H1 (cell line): Measurements from ENCODE around the gene SLC9A2. TPM values are rescaled to one million over a fixed set of nuclear protein-coding genes. Genes with fewer than 3 reads are reported as not detected.

Experiments
- CTCF ChIA-PET: fragments of 300-600 bp; sonication (Branson Sonifier 250); formaldehyde crosslinking; loops from one replicate; lab custom pipeline; 2021; ENCODE audit not compliant: partially characterized antibody; lab: Charles Lee
- POLR2A ChIA-PET: fragments of 300-600 bp; sonication (Branson Sonifier 250); formaldehyde crosslinking; loops from one replicate; lab custom pipeline; 2021; ENCODE audit warnings: inconsistent platforms; ENCODE audit not compliant: partially characterized antibody; lab: Charles Lee
- DNase-seq, 2 experiments: peaks; one replicate each; pipeline versions ENCODE4 v3.0.0 to v3.0.0-alpha.2; 2010 to 2022; ENCODE audit warnings: low spot score in 2 of 2, low read depth in 1 of 2, mixed read lengths in 1 of 2
- FAIRE-seq: peaks from 2 replicates; lab custom pipeline; 2011; peaks lifted over from hg19 to GRCh38; lab: Jason Lieb, UNC
- H2AFZ ChIP-seq: 2 replicates; pipeline ENCODE4 v1.8.1; 2012; ENCODE audit warnings: low read length, inconsistent platforms
- H2AK5ac ChIP-seq: 2 replicates; pipeline ENCODE4 v1.6.1; 2013; ENCODE audit warnings: low read depth, low read length
- H2BK120ac ChIP-seq: replicated peaks from 2 replicates; pipeline ENCODE3; 2013; ENCODE audit warnings: low read depth, low read length, inconsistent platforms
- H2BK12ac ChIP-seq: 2 replicates; pipeline ENCODE4 v1.6.1; 2013; ENCODE audit warnings: low read depth, low read length
- H2BK15ac ChIP-seq: 2 replicates; pipeline ENCODE4 v1.6.1; 2013; ENCODE audit warnings: low read length
- H2BK20ac ChIP-seq: 2 replicates; pipeline ENCODE4 v1.6.1; 2013; ENCODE audit warnings: low read length
- H2BK5ac ChIP-seq: 2 replicates; pipeline ENCODE4 v1.6.1; 2013; ENCODE audit warnings: low read depth, low read length
- H3K14ac ChIP-seq: 2 replicates; pipeline ENCODE4 v1.6.1; 2013; ENCODE audit warnings: inconsistent platforms; ENCODE audit not compliant: insufficient read length
- H3K18ac ChIP-seq: 2 replicates; pipeline ENCODE4 v1.6.1; 2013; ENCODE audit warnings: low read length; ENCODE audit errors: extremely low read depth
- H3K23ac ChIP-seq: 2 replicates; pipeline ENCODE4 v1.6.1; 2013; ENCODE audit warnings: inconsistent platforms; ENCODE audit not compliant: insufficient read length
- H3K23me2 ChIP-seq: 2 replicates; pipeline ENCODE4 v1.6.1; 2013; ENCODE audit warnings: low read depth, low read length
- H3K27ac ChIP-seq: 2 replicates; pipeline ENCODE4 v1.6.1; 2011; ENCODE audit warnings: low read depth, low read length, inconsistent platforms
- H3K27me3 ChIP-seq, 4 experiments: replicated peaks in 1 of 4; 1 replicate in 1 of 4; 2 replicates in 3 of 4; pipeline versions ENCODE4 v1.6.1 to v1.8.1; 2011 to 2013; ENCODE audit warnings: low read length in 3 of 4, mild to moderate bottlenecking in 3 of 4, inconsistent platforms in 2 of 4, mixed read lengths in 2 of 4, moderate library complexity in 1 of 4; ENCODE audit not compliant: control insufficient read depth in 3 of 4, insufficient read depth in 3 of 4; ENCODE audit errors: extremely low read depth in 1 of 4
- H3K36me3 ChIP-seq, 4 experiments: 2 replicates each; pipeline versions ENCODE4 v1.6.1 to v1.8.1; 2011 to 2013; ENCODE audit warnings: mild to moderate bottlenecking in 4 of 4, low read length in 3 of 4, moderate library complexity in 2 of 4, control low read depth in 1 of 4, inconsistent platforms in 1 of 4; ENCODE audit not compliant: insufficient read depth in 4 of 4, control insufficient read depth in 2 of 4
- H3K4ac ChIP-seq: replicated peaks from 2 replicates; pipeline ENCODE3; 2013; ENCODE audit warnings: low read length, low read depth, mixed read lengths, inconsistent platforms; ENCODE audit not compliant: insufficient read length
- H3K4me1 ChIP-seq, 4 experiments: replicated peaks in 1 of 4; 1 replicate in 1 of 4; 2 replicates in 3 of 4; pipeline versions ENCODE4 v1.6.1 to v1.8.1; 2011 to 2013; ENCODE audit warnings: low read length in 3 of 4, inconsistent platforms in 2 of 4, mixed read lengths in 1 of 4; ENCODE audit not compliant: insufficient read depth in 4 of 4, control insufficient read depth in 3 of 4
- H3K4me2 ChIP-seq, 2 experiments: 2 replicates each; pipeline versions ENCODE4 v1.6.1 to v1.8.1; 2011 to 2013; ENCODE audit warnings: low read depth in 2 of 2, low read length in 2 of 2, control low read depth in 1 of 2, inconsistent platforms in 1 of 2, mild to moderate bottlenecking in 1 of 2; ENCODE audit not compliant: insufficient read depth in 1 of 2
- H3K4me3 ChIP-seq, 4 experiments: fragments of 200-600, 300-600 bp in 1 of 4; sonication (generic), shearing (Covaris generic), sonication (Bioruptor Twin) in 1 of 4; 2 replicates each; pipeline versions ENCODE4 v1.5.1 to v1.8.1; 2011 to 2016; ENCODE audit warnings: low read length in 4 of 4, low read depth in 3 of 4, control low read depth in 2 of 4, inconsistent platforms in 2 of 4, mild to moderate bottlenecking in 2 of 4, mixed read lengths in 1 of 4, moderate library complexity in 1 of 4; ENCODE audit not compliant: insufficient read depth in 2 of 4; ENCODE audit errors: extremely low read depth in 1 of 4
- H3K56ac ChIP-seq: replicated peaks from 2 replicates; pipeline ENCODE3; 2013; ENCODE audit warnings: low read depth, mild to moderate bottlenecking, mixed read lengths, low read length, inconsistent platforms; ENCODE audit not compliant: insufficient read length
- H3K79me1 ChIP-seq: 2 replicates; pipeline ENCODE4 v1.6.1; 2013; ENCODE audit warnings: low read depth, low read length, control low read depth
- H3K79me2 ChIP-seq, 2 experiments: 2 replicates each; pipeline versions ENCODE4 v1.6.1 to v1.8.1; 2012 to 2013; ENCODE audit warnings: low read length in 2 of 2, mild to moderate bottlenecking in 2 of 2, inconsistent platforms in 1 of 2; ENCODE audit not compliant: insufficient read depth in 2 of 2, control insufficient read depth in 1 of 2
- H3K9ac ChIP-seq, 4 experiments: replicated peaks in 1 of 4; 1 replicate in 1 of 4; 2 replicates in 3 of 4; pipeline versions ENCODE4 v1.6.1 to v1.8.1; 2011 to 2013; ENCODE audit warnings: low read depth in 3 of 4, low read length in 3 of 4, control low read depth in 2 of 4, mild to moderate bottlenecking in 2 of 4, moderate library complexity in 2 of 4, inconsistent platforms in 1 of 4; ENCODE audit errors: extremely low read depth in 1 of 4
- H3K9me3 ChIP-seq, 2 experiments: 2 replicates each; pipeline versions ENCODE4 v1.6.1 to v1.8.1; 2012 to 2013; ENCODE audit warnings: mild to moderate bottlenecking in 2 of 2, moderate library complexity in 2 of 2, control low read depth in 1 of 2, inconsistent platforms in 1 of 2, low read depth in 1 of 2, low read length in 1 of 2, mixed read lengths in 1 of 2; ENCODE audit not compliant: insufficient read depth in 2 of 2
- H4K20me1 ChIP-seq, 2 experiments: replicated peaks in 1 of 2; 2 replicates each; pipeline versions ENCODE3 to v1.8.1; 2011 to 2013; ENCODE audit warnings: inconsistent platforms in 2 of 2, low read length in 2 of 2, mild to moderate bottlenecking in 1 of 2; ENCODE audit not compliant: insufficient read depth in 2 of 2, control insufficient read depth in 1 of 2
- H4K5ac ChIP-seq: 2 replicates; pipeline ENCODE4 v1.6.1; 2013; ENCODE audit warnings: low read length, low read depth, mixed read lengths, inconsistent platforms; ENCODE audit not compliant: insufficient read length
- H4K8ac ChIP-seq: 2 replicates; pipeline ENCODE4 v1.8.0; 2013; ENCODE audit warnings: mild to moderate bottlenecking, moderate library complexity, low read length, inconsistent platforms; ENCODE audit not compliant: insufficient read depth; ENCODE audit errors: extremely low read depth
- H4K91ac ChIP-seq: replicated peaks from 2 replicates; pipeline ENCODE3; 2013; ENCODE audit warnings: low read length, mixed read lengths, inconsistent platforms; ENCODE audit not compliant: insufficient read length
- ASH2L ChIP-seq: fragments of 200-600, 300-600 bp; sonication (generic); IDR thresholded peaks from one replicate; pipeline ENCODE4 v1.7.1; 2017; ENCODE audit warnings: low read length
- CEBPB ChIP-seq: IDR thresholded peaks from 2 replicates; pipeline ENCODE4 v1.6.1; 2012; ENCODE audit warnings: low read depth, low read length
- EP300 ChIP-seq, 2 experiments: IDR thresholded peaks; 1 replicate in 1 of 2; 2 replicates in 1 of 2; pipeline ENCODE4 v1.6.1; 2011 to 2012; ENCODE audit warnings: low read depth in 2 of 2, low read length in 2 of 2, mild to moderate bottlenecking in 2 of 2, borderline replicate concordance in 1 of 2, inconsistent platforms in 1 of 2, moderate library complexity in 1 of 2
- KDM5A ChIP-seq: fragments of 200-600 bp; IDR thresholded peaks from 2 replicates; pipeline ENCODE4 v1.7.1; 2012; ENCODE audit warnings: mild to moderate bottlenecking, low read length, inconsistent platforms, mixed read lengths
- MAFK ChIP-seq: IDR thresholded peaks from 2 replicates; pipeline ENCODE4 v1.6.1; 2012; ENCODE audit warnings: low read depth, mild to moderate bottlenecking, improper control_type of control experiment, low read length
- NANOG ChIP-seq: IDR thresholded peaks from 2 replicates; pipeline ENCODE4 v1.6.1; 2011; ENCODE audit warnings: low read length, low read depth, mild to moderate bottlenecking, inconsistent platforms; ENCODE audit not compliant: insufficient read depth, poor library complexity, severe bottlenecking
- NRF1 ChIP-seq: IDR thresholded peaks from 2 replicates; pipeline ENCODE4 v1.6.1; 2011; ENCODE audit warnings: mild to moderate bottlenecking, low read depth, low read length, improper control_type of control experiment
- PHF8 ChIP-seq: fragments of 200-600 bp; sonication (generic); conservative IDR thresholded peaks from 2 replicates; pipeline ENCODE4 v1.7.1; 2012; ENCODE audit warnings: low read depth, mild to moderate bottlenecking, inconsistent platforms, low read length, moderate library complexity
- POLR2A ChIP-seq, 2 experiments: IDR thresholded peaks; 1 replicate in 1 of 2; 2 replicates in 1 of 2; pipeline ENCODE4 v1.6.1; 2011; ENCODE audit warnings: low read depth in 2 of 2, low read length in 2 of 2, mild to moderate bottlenecking in 2 of 2; ENCODE audit errors: control extremely low read depth in 1 of 2
- SAP30 ChIP-seq: fragments of 300-600 bp; sonication (generic); IDR thresholded peaks from 2 replicates; pipeline ENCODE4 v1.7.1; 2012; ENCODE audit warnings: low read length, moderate library complexity, mild to moderate bottlenecking, inconsistent platforms; ENCODE audit not compliant: insufficient read depth, insufficient replicate concordance
- SIN3A ChIP-seq, 2 experiments: IDR thresholded peaks in 1 of 2; conservative IDR thresholded peaks in 1 of 2; 2 replicates each; pipeline ENCODE4 v1.6.1; 2011 to 2012; ENCODE audit warnings: low read length in 2 of 2, improper control_type of control experiment in 1 of 2, low read depth in 1 of 2, mild to moderate bottlenecking in 1 of 2
- SP1 ChIP-seq: IDR thresholded peaks from 2 replicates; pipeline ENCODE4 v1.6.1; 2011; ENCODE audit warnings: low read depth, low read length
- SRF ChIP-seq: IDR thresholded peaks from 2 replicates; pipeline ENCODE4 v1.6.1; 2011; ENCODE audit warnings: mild to moderate bottlenecking, low read depth, low read length, moderate library complexity
- ZNF274 ChIP-seq: IDR thresholded peaks from 2 replicates; pipeline ENCODE4 v1.7.0; 2012; ENCODE audit warnings: low read length, borderline replicate concordance; ENCODE audit errors: extremely low read depth
- WGBS, 2 experiments: shearing (Covaris generic) in 1 of 2; methylation state at CpG; one replicate each; pipeline versions ENCODE4 v1.1.6 to v1.1.7; 2013 to 2015; ENCODE audit warnings: low lambda C conversion rate in 2 of 2, mixed read lengths in 2 of 2, inconsistent platforms in 1 of 2, low coverage in 1 of 2, missing lambda C conversion rate in 1 of 2; ENCODE audit not compliant: insufficient replicate concordance in 2 of 2, insufficient coverage in 1 of 2, insufficient read length in 1 of 2; ENCODE audit errors: extremely low coverage in 1 of 2, missing lambda C conversion rate in 1 of 2; 5-methylcytosine and 5-hydroxymethylcytosine counted together
- polyA plus RNA-seq, 7 experiments: library from polyadenylated mRNA; depleted of rRNA in 3 of 7; stranded (reverse) in 5 of 7; unstranded in 2 of 7; fragments of >200 nt in 5 of 7; fragments of 200-250 nt in 2 of 7; gene quantifications; 1 replicate in 5 of 7; 2 replicates in 1 of 7; 4 replicates in 1 of 7; pipeline versions ENCODE4 v1.2.1 to v1.2.3, GENCODE V29; 2011 to 2013; ENCODE audit warnings: missing spikeins in 2 of 7, mixed read lengths in 2 of 7
- total RNA-seq: library from RNA; stranded (reverse); fragmentation: NEBNext Ultra II Directional; extraction: Animal tissue kit (Norgen Biotek cat#: 25700); gene quantifications from 2 replicates; pipeline ENCODE4 v1.2.1, GENCODE V29; 2021

The SLC9A2 gene
- total and polyA plus RNA-seq, 2 of the 8 experiments (the other 6 are each of a cell fraction or from before 2014, with no cell fraction given), result 0.06 to 0.13 TPM

GRCh38 chr2:102606353-102606752 is 13.0 kb upstream of the SLC9A2 start:
- WGBS, 2 experiments, result 84% methylated on average over 1 of the region's 1 CpG; no CpG with 5 or more reads in 1 of the 2 experiments
- CTCF ChIA-PET, result interaction anchor here (1.8 to 4.3 kb wide), 3 partner anchors 10 to 154 kb away, joined by 6 to 23 read pairs (median 8); partner anchors contain the start of gene SLC9A4
- H3K18ac ChIP-seq, result no peak overlapping the region
- POLR2A ChIA-PET, result no interaction called here
- no peak overlapping the region for H3K56ac ChIP-seq
- H3K14ac ChIP-seq, result no peak overlapping the region
- no peak overlapping the region for H2BK12ac ChIP-seq
- H3K23me2 ChIP-seq, result no peaks in the 10 kb centered on the region
- H3K4me2 ChIP-seq, result no peak overlapping the region
- H3K27ac ChIP-seq, result no peak overlapping the region
- no peaks in the 10 kb centered on the region for H3K79me2 ChIP-seq
- 0 out of 7 replicates have a peak, but pooled peaks cover 0 to 2% (median 0%) of the 10 kb centered on the region in 4 experiments for H3K4me1 ChIP-seq
- no peak overlapping the region for H4K5ac ChIP-seq
- no peak overlapping the region for H2BK5ac ChIP-seq
- DNase-seq, result no peak
- H3K9me3 ChIP-seq, result no peaks in the 10 kb centered on the region
- no peak for FAIRE-seq
- no peak overlapping the region for H3K4ac ChIP-seq
- H2AK5ac ChIP-seq, result no peak overlapping the region
- H4K8ac ChIP-seq, result no peak overlapping the region
- H2BK20ac ChIP-seq, result no peak overlapping the region
- H3K27me3 ChIP-seq, result no peaks in the 10 kb centered on the region
- no peak overlapping the region for H2BK15ac ChIP-seq
- no peak overlapping the region for H2BK120ac ChIP-seq
- no peak overlapping the region for H4K91ac ChIP-seq
- TF ChIP-seq EP300 (IDR thresholded peaks at IDR 0.05; ENCODE audit: borderline replicate concordance in 1 of 2, low read depth in 2 of 2, low read length in 2 of 2), result no peak
- TF ChIP-seq PHF8, result no peak
- no peak for TF ChIP-seq ASH2L
- no peak for TF ChIP-seq ZNF274
- TF ChIP-seq MAFK, result no peak
- no peak for TF ChIP-seq CEBPB
- no peak for TF ChIP-seq SIN3A (conservative IDR thresholded peaks at IDR 0.05 in 1 of 2, IDR thresholded peaks at IDR 0.05 in 1 of 2; ENCODE audit: low read depth in 1 of 2, low read length in 2 of 2)
- no peak for TF ChIP-seq KDM5A
- TF ChIP-seq SAP30, result no peak
- TF ChIP-seq NANOG, result no peak
- no peak for TF ChIP-seq POLR2A (IDR thresholded peaks at IDR 0.05; ENCODE audit: control extremely low read depth in 1 of 2, low read depth in 2 of 2, low read length in 2 of 2)
- no peak for TF ChIP-seq SRF
- no peak for TF ChIP-seq NRF1
- no peak for TF ChIP-seq SP1
- H2AFZ ChIP-seq, result no peak overlapping the region
- no peaks in the 10 kb centered on the region for H3K36me3 ChIP-seq
- no peaks in the 10 kb centered on the region for H3K79me1 ChIP-seq
- no peak overlapping the region for H3K4me3 ChIP-seq
- no peak overlapping the region for H3K9ac ChIP-seq
- H3K23ac ChIP-seq, result no peak overlapping the region
- no peaks in the 10 kb centered on the region for H4K20me1 ChIP-seq
